Measurements from ENCODE around the gene FAM210B. TPM values are rescaled to one million over a fixed set of nuclear protein-coding genes. Genes with fewer than 3 reads are reported as not detected.

FAM210B gene
- total and polyA plus RNA-seq, 2 of the 13 experiments (the other 11 are each of a cell fraction or from before 2014, with no cell fraction given): 75.9 to 107 TPM

GRCh38 chr20:56411759-56412472 is 53.1 kb downstream of the FAM210B start, which contains the start of gene CASS4 (continued):
- TF ChIP-seq ZHX1 (CRISPR knock-in tag; IDR thresholded peaks at IDR 0.05; ENCODE audit: low read depth): no peak
- no peak for TF ChIP-seq ZBTB20 (CRISPR knock-in tag; IDR thresholded peaks at IDR 0.05; ENCODE audit: borderline replicate concordance, low read depth)
- TF ChIP-seq RARG (CRISPR knock-in tag; IDR thresholded peaks at IDR 0.05; ENCODE audit: low read depth): no peak
- TF ChIP-seq FOXA1 (IDR thresholded peaks at IDR 0.05): no peak
- no peak for TF ChIP-seq FOXA1 (CRISPR knock-in tag; IDR thresholded peaks at IDR 0.05)
- no peak; the same call in 1 of the 2 replicates for TF ChIP-seq ZGPAT (CRISPR knock-in tag; IDR thresholded peaks at IDR 0.05)
- TF ChIP-seq ZNF570 (CRISPR knock-in tag; IDR thresholded peaks at IDR 0.05; ENCODE audit: borderline replicate concordance): no peak
- no peak for TF ChIP-seq ETS1 (CRISPR knock-in tag; IDR thresholded peaks at IDR 0.05)
- peak; percentile 99 for TF ChIP-seq CEBPB (IDR thresholded peaks at IDR 0.05; ENCODE audit: borderline replicate concordance, low read depth, low read length)
- TF ChIP-seq ZNF773 (CRISPR knock-in tag; IDR thresholded peaks at IDR 0.05; ENCODE audit: borderline replicate concordance): no peak; the same call in 1 of the 2 replicates
- TF ChIP-seq THAP11 (CRISPR knock-in tag; IDR thresholded peaks at IDR 0.05): no peak
- no peak for TF ChIP-seq SAFB2 (CRISPR knock-in tag; IDR thresholded peaks at IDR 0.05; ENCODE audit: borderline replicate concordance, low read depth)
- no peak for TF ChIP-seq MAZ (IDR thresholded peaks at IDR 0.05; ENCODE audit: borderline replicate concordance, low read depth, low read length)
- 0 out of 2 replicates have a peak, but pooled peaks have one; percentile 28 for TF ChIP-seq MAZ (CRISPR knock-in tag; IDR thresholded peaks at IDR 0.05; ENCODE audit: low read depth)
- TF ChIP-seq CREB3 (CRISPR knock-in tag; IDR thresholded peaks at IDR 0.05): no peak
- no peak for TF ChIP-seq DDIT3 (CRISPR knock-in tag; IDR thresholded peaks at IDR 0.05)
- no peak for TF ChIP-seq GLMP (CRISPR knock-in tag; IDR thresholded peaks at IDR 0.05; ENCODE audit: borderline replicate concordance)
- TF ChIP-seq KLF11 (CRISPR knock-in tag; IDR thresholded peaks at IDR 0.05): no peak
- no peak for TF ChIP-seq ZNF724P (CRISPR knock-in tag; IDR thresholded peaks at IDR 0.05; ENCODE audit: borderline replicate concordance)
